ENCODE results near the gene MBP.
"Not testable (repeated sequence)": the region's sequence is repeated elsewhere in the genome, so short reads cannot be mapped to it uniquely, and the experiment has no call there.

Gene MBP

DNA sequence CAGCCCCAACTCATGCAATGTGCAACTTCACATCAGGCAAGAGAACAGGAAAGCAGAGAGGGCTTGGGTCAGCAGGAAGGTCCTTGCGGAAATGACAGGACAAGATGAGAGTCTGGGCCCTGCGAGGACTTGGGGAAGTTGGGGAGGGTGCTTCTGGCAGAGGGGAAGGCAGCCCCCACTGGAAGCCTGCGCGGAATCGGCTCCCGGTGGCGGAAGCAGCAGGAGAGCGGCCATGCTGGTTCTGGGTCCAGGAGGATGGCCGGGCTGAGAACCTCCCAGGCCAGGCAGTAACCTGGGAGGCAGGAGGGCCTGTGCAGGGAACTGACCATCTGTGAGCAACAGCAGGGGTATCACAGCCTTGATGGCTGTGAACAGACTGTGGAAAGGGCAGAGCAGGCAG is 112.9 kb downstream of the MBP start:
- TF ChIP-seq SNAI2 (CRISPR knock-in tag; IDR thresholded peaks at IDR 0.05) (no peak), OSR1 (CRISPR knock-in tag; IDR thresholded peaks at IDR 0.05) (no peak), ZFP3 (CRISPR knock-in tag; IDR thresholded peaks at IDR 0.05) (no peak), GLIS3 (CRISPR knock-in tag; IDR thresholded peaks at IDR 0.05) (no peak), ARNTL (CRISPR knock-in tag; IDR thresholded peaks at IDR 0.05; ENCODE audit: borderline replicate concordance, low read depth) (no peak), TOX (CRISPR knock-in tag; IDR thresholded peaks at IDR 0.05; ENCODE audit: borderline replicate concordance) (no peak), BACH2 (CRISPR knock-in tag; IDR thresholded peaks at IDR 0.05; ENCODE audit: borderline replicate concordance) (no peak)
- TF ChIP-seq, protein P1, sequence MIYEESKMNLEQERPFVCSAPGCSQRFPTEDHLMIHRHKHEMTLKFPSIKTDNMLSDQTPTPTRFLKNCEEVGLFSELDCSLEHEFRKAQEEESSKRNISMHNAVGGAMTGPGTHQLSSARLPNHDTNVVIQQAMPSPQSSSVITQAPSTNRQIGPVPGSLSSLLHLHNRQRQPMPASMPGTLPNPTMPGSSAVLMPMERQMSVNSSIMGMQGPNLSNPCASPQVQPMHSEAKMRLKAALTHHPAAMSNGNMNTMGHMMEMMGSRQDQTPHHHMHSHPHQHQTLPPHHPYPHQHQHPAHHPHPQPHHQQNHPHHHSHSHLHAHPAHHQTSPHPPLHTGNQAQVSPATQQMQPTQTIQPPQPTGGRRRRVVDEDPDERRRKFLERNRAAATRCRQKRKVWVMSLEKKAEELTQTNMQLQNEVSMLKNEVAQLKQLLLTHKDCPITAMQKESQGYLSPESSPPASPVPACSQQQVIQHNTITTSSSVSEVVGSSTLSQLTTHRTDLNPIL (CRISPR knock-in tag; IDR thresholded peaks at IDR 0.05; ENCODE audit: low read depth): no peak
- ATAC-seq: no peak

DNA sequence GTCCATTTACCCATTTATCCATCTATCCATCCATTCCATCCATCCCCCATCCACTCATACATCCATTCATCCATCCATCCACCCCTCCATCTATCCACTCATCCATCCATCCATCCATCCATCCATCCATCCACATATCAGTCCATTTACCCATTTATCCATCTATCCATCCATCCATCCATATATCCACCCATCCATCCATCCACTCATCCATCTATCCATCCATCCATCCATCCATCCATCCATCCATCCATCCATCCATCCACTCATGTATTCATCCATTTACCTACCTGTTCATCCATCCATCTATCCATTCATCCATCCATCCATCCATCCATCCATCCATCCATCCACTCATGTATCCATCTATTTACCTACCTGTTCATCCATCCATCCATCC is 113.9 kb downstream of the MBP start:
- ATAC-seq: not testable (repeated sequence)

DNA sequence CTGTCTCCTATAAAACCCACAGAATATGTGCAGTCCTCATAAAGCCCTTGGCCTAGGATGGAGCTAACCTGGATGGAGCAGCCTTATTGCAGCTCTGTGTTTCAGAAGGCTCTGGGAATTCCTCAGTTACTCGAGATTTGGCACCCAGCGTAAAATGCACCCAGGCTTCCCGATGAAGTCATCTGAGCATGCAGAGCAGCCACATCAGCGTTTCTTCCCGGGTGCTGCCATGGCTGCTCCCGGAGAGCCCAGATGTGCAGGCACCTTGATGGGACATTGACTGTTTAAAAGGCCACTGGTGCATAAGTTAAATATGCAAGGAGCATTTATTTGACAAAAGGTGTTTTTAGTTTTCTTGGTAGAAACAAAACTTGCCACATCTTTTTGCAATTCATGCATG is 115.2 kb downstream of the MBP start:
- no peak for ATAC-seq
- no peak for TF ChIP-seq CSDC2 (CRISPR knock-in tag; IDR thresholded peaks at IDR 0.05)
- no peak for TF ChIP-seq GLIS3 (CRISPR knock-in tag; IDR thresholded peaks at IDR 0.05)
- TF ChIP-seq, protein P2, sequence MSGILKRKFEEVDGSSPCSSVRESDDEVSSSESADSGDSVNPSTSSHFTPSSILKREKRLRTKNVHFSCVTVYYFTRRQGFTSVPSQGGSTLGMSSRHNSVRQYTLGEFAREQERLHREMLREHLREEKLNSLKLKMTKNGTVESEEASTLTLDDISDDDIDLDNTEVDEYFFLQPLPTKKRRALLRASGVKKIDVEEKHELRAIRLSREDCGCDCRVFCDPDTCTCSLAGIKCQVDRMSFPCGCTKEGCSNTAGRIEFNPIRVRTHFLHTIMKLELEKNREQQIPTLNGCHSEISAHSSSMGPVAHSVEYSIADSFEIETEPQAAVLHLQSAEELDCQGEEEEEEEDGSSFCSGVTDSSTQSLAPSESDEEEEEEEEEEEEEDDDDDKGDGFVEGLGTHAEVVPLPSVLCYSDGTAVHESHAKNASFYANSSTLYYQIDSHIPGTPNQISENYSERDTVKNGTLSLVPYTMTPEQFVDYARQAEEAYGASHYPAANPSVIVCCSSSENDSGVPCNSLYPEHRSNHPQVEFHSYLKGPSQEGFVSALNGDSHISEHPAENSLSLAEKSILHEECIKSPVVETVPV (CRISPR knock-in tag; IDR thresholded peaks at IDR 0.05): no peak
- TF ChIP-seq RARB (CRISPR knock-in tag; IDR thresholded peaks at IDR 0.05): no peak
- no peak for TF ChIP-seq ESRRG (CRISPR knock-in tag; IDR thresholded peaks at IDR 0.05)

DNA sequence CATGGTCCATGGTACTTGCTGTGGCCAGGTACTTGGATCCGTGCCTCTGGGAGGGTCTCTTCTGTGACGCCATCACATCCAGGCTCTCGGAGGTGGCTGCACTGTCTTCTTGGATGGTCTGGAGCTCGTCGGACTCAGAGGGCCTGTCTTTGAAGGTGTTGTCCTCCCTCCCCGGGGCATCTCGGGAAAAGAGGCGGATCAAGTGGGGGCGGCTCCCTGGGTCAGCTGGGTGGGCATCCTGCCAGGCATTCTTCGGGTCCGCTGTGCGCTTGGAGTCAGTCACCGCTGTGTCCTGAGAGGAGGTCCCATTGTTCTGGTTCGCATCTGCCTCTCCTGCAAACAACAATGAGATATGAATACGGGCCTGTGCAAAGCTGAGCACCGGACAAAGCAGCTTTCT is 115.6 kb downstream of the MBP start:
- TF ChIP-seq ARNTL (CRISPR knock-in tag; IDR thresholded peaks at IDR 0.05; ENCODE audit: borderline replicate concordance, low read depth) (no peak), ZFP3 (CRISPR knock-in tag; IDR thresholded peaks at IDR 0.05) (no peak), PPARA (CRISPR knock-in tag; IDR thresholded peaks at IDR 0.05; ENCODE audit: borderline replicate concordance) (no peak), ZNF70 (CRISPR knock-in tag; IDR thresholded peaks at IDR 0.05) (no peak), ZNF8 (CRISPR knock-in tag; IDR thresholded peaks at IDR 0.05) (no peak), TCF4 (CRISPR knock-in tag; IDR thresholded peaks at IDR 0.05; ENCODE audit: borderline replicate concordance) (no peak), TOX (CRISPR knock-in tag; IDR thresholded peaks at IDR 0.05; ENCODE audit: borderline replicate concordance) (no peak), CSDC2 (CRISPR knock-in tag; IDR thresholded peaks at IDR 0.05) (no peak), OSR1 (CRISPR knock-in tag; IDR thresholded peaks at IDR 0.05) (no peak), RARB (CRISPR knock-in tag; IDR thresholded peaks at IDR 0.05) (no peak), ZC3H10 (CRISPR knock-in tag; IDR thresholded peaks at IDR 0.05) (no peak), ESRRG (CRISPR knock-in tag; IDR thresholded peaks at IDR 0.05) (no peak), SNAI2 (CRISPR knock-in tag; IDR thresholded peaks at IDR 0.05) (no peak)
- TF ChIP-seq, protein P3, sequence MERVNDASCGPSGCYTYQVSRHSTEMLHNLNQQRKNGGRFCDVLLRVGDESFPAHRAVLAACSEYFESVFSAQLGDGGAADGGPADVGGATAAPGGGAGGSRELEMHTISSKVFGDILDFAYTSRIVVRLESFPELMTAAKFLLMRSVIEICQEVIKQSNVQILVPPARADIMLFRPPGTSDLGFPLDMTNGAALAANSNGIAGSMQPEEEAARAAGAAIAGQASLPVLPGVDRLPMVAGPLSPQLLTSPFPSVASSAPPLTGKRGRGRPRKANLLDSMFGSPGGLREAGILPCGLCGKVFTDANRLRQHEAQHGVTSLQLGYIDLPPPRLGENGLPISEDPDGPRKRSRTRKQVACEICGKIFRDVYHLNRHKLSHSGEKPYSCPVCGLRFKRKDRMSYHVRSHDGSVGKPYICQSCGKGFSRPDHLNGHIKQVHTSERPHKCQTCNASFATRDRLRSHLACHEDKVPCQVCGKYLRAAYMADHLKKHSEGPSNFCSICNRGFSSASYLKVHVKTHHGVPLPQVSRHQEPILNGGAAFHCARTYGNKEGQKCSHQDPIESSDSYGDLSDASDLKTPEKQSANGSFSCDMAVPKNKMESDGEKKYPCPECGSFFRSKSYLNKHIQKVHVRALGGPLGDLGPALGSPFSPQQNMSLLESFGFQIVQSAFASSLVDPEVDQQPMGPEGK (CRISPR knock-in tag; IDR thresholded peaks at IDR 0.05; ENCODE audit: borderline replicate concordance): no peak
- TF ChIP-seq, protein P4, sequence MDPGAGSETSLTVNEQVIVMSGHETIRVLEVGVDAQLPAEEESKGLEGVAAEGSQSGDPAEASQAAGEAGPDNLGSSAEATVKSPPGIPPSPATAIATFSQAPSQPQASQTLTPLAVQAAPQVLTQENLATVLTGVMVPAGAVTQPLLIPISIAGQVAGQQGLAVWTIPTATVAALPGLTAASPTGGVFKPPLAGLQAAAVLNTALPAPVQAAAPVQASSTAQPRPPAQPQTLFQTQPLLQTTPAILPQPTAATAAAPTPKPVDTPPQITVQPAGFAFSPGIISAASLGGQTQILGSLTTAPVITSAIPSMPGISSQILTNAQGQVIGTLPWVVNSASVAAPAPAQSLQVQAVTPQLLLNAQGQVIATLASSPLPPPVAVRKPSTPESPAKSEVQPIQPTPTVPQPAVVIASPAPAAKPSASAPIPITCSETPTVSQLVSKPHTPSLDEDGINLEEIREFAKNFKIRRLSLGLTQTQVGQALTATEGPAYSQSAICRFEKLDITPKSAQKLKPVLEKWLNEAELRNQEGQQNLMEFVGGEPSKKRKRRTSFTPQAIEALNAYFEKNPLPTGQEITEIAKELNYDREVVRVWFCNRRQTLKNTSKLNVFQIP (CRISPR knock-in tag; IDR thresholded peaks at IDR 0.05; ENCODE audit: borderline replicate concordance, low read depth): no peak
- TF ChIP-seq, protein P1 (CRISPR knock-in tag; IDR thresholded peaks at IDR 0.05; ENCODE audit: low read depth): no peak
- TF ChIP-seq, protein P2 (CRISPR knock-in tag; IDR thresholded peaks at IDR 0.05): no peak
- no peak for ATAC-seq

Data from SK-N-SH treated with all-trans-retinoic acid at 6 μM for 48 hours (cell line).